ENCODE results near the gene CAP2. TPM values are rescaled to one million over a fixed set of nuclear protein-coding genes. Genes with fewer than 3 reads are reported as not detected.
A peak's percentile ranks its signal among the peaks of the same experiment; 100 is the strongest.
"Not testable (repeated sequence)": the region's sequence is repeated elsewhere in the genome, so short reads cannot be mapped to it uniquely, and the experiment has no call there.

CAP2 gene
- total and polyA plus RNA-seq, 8 donors = 0.61 to 78.8 (median 4.2) TPM

- intact Hi-C loops (cut with DNase I; ENCODE audit: low total_unique reads) = no loop called here
- 61 to 82% (median 73%) methylated on average over 4 of the region's 4 CpGs for WGBS, 5 donors
- no peak overlapping the region for H3K4me3 ChIP-seq
- H3K27ac ChIP-seq = no peak overlapping the region
- no peak for TF ChIP-seq POLR2A (IDR thresholded peaks at IDR 0.05)
- no peak for TF ChIP-seq EP300 (IDR thresholded peaks at IDR 0.05)
- TF ChIP-seq POLR2AphosphoS5 (IDR thresholded peaks at IDR 0.05) = no peak
- TF ChIP-seq CTCF (IDR thresholded peaks at IDR 0.05) = no peak
- H3K36me3 ChIP-seq = no peaks in the 10 kb centered on the region
- no peaks in the 10 kb centered on the region for H3K27me3 ChIP-seq
- no peak for DNase-seq
- H3K4me1 ChIP-seq = peaks cover 0 to 3% (median 0%) of the 10 kb centered on the region in 4 donors
- H3K9me3 ChIP-seq = peaks cover 0 to 7% (median 0%) of the 10 kb centered on the region in 4 donors
Observed at GRCh38 chr6:17408081-17408480, 14.7 kb downstream of the CAP2 start.

- Histone ChIP-seq H3K27me3 (no peaks in the 10 kb centered on the region), H3K4me3 (no peak overlapping the region), H3K27ac (no peak overlapping the region), H3K4me1 (peaks cover 0 to 6% (median 0%) of the 10 kb centered on the region in 4 donors), H3K9me3 (peaks cover 0 to 7% (median 0%) of the 10 kb centered on the region in 4 donors), H3K36me3 (no peaks in the 10 kb centered on the region)
- WGBS, 5 donors = 93 to 100% (median 97%) methylated on average over 4 of the region's 4 CpGs
- DNase-seq = no peak
- TF ChIP-seq POLR2A (IDR thresholded peaks at IDR 0.05) (no peak), POLR2AphosphoS5 (IDR thresholded peaks at IDR 0.05) (no peak), EP300 (IDR thresholded peaks at IDR 0.05) (no peak), CTCF (IDR thresholded peaks at IDR 0.05) (no peak)
- intact Hi-C loops (cut with DNase I; ENCODE audit: low total_unique reads) = no loop called here
Observed at GRCh38 chr6:17410281-17410680, 16.9 kb downstream of the CAP2 start.

- 35 to 65% (median 45%) methylated on average over 5 of the region's 5 CpGs for whole genome bisulfite sequencing, 5 donors
- H3K27ac ChIP-seq = no peak overlapping the region
- no peak overlapping the region for H3K4me3 ChIP-seq
Observed at GRCh38 chr6:17413313-17413750, 19.9 kb downstream of the CAP2 start.

GRCh38 chr6:17414395-17414794 lies 21.0 kb downstream of the CAP2 start:
- H3K27me3 ChIP-seq; intact Hi-C loops (cut with DNase I; ENCODE audit: low total_unique reads); H3K27ac ChIP-seq; H3K36me3 ChIP-seq; H3K4me3 ChIP-seq; H3K9me3 ChIP-seq; DNase-seq: not testable (repeated sequence)
- WGBS, 5 donors = 78 to 100% (median 93%) methylated on average over 1 of the region's 1 CpG
- H3K4me1 ChIP-seq = peaks cover 0 to 23% (median 4%) of the 10 kb centered on the region in 4 donors

More at GRCh38 chr6:17413313-17413750, 19.9 kb downstream of the CAP2 start:
- intact Hi-C loops (cut with DNase I; ENCODE audit: low total_unique reads) = no loop called here
- Histone ChIP-seq H3K27me3 (no peaks in the 10 kb centered on the region), H3K9me3 (peaks cover 0 to 7% (median 0%) of the 10 kb centered on the region in 4 donors), H3K4me1 (peaks cover 0 to 21% (median under 1%) of the 10 kb centered on the region in 4 donors), H3K36me3 (no peaks in the 10 kb centered on the region)
- peak in 1 of 2 donors; percentile 32 for DNase-seq
- no peak for TF ChIP-seq POLR2AphosphoS5 (IDR thresholded peaks at IDR 0.05)
- TF ChIP-seq POLR2A (IDR thresholded peaks at IDR 0.05) = no peak
- no peak for TF ChIP-seq EP300 (IDR thresholded peaks at IDR 0.05)
- TF ChIP-seq CTCF (IDR thresholded peaks at IDR 0.05) = no peak

- DNase-seq = no peak
- H3K4me1 ChIP-seq = peaks cover 0 to 23% (median 4%) of the 10 kb centered on the region in 4 donors
- H3K27ac ChIP-seq = no peak overlapping the region
- intact Hi-C loops (cut with DNase I; ENCODE audit: low total_unique reads) = no loop called here
- H3K36me3 ChIP-seq = no peaks in the 10 kb centered on the region
- H3K9me3 ChIP-seq = peaks cover 0 to 3% (median 0%) of the 10 kb centered on the region in 4 donors
- H3K27me3 ChIP-seq = no peaks in the 10 kb centered on the region
- WGBS, 5 donors = 93 to 100% (median 96%) methylated on average over 2 of the region's 2 CpGs
- TF ChIP-seq POLR2A (IDR thresholded peaks at IDR 0.05) (no peak), POLR2AphosphoS5 (IDR thresholded peaks at IDR 0.05) (no peak), EP300 (IDR thresholded peaks at IDR 0.05) (no peak)
- H3K4me3 ChIP-seq = no peak overlapping the region
Observed at GRCh38 chr6:17415321-17415720, 21.9 kb downstream of the CAP2 start.
